Upper lobe of left lung (tissue), 6 donors: ENCODE data around the gene ZNF215. TPM values are rescaled to one million over a fixed set of nuclear protein-coding genes. Genes with fewer than 3 reads are reported as not detected.
A peak's percentile ranks its signal among the peaks of the same experiment; 100 is the strongest.
"Not testable (repeated sequence)": the region's sequence is repeated elsewhere in the genome, so short reads cannot be mapped to it uniquely, and the experiment has no call there.

Experiments used
- ATAC-seq, 2 donors: fragments of 200-7000 bp; cut with Tn5 transposase; one replicate each; pipeline ENCODE4 v1.9.1; 2022; ENCODE audit warnings: mild to moderate bottlenecking in 2 of 2, moderate library complexity in 2 of 2; ENCODE audit not compliant: low FRiP score in 2 of 2
- DNase-seq, 2 donors: peaks; one replicate each; pipeline ENCODE4 v3.0.0-alpha.2; 2019 to 2020
- H3K27ac ChIP-seq, 4 donors: fragments of 200-600 bp; sonication (generic); one replicate each; pipeline ENCODE4 v1.5.1; 2016 to 2019
- H3K27me3 ChIP-seq, 4 donors: fragments of 200-600 bp; sonication (generic); one replicate each; pipeline ENCODE4 v1.5.1; 2017 to 2019
- H3K36me3 ChIP-seq, 4 donors: fragments of 200-600 bp; sonication (generic); one replicate each; pipeline ENCODE4 v1.5.1; 2016 to 2019
- H3K4me1 ChIP-seq, 4 donors: fragments of 200-600 bp; sonication (generic); one replicate each; pipeline ENCODE4 v1.5.1; 2018 to 2019
- H3K4me3 ChIP-seq, 4 donors: fragments of 200-600 bp; sonication (generic); one replicate each; pipeline ENCODE4 v1.5.1; 2017 to 2019; ENCODE audit warnings: mild to moderate bottlenecking in 2 of 4, moderate library complexity in 1 of 4
- H3K9me3 ChIP-seq, 4 donors: fragments of 200-600 bp; sonication (generic); one replicate each; pipeline ENCODE4 v1.5.1; 2018 to 2019
- EP300 ChIP-seq, 4 donors: sonication (generic); formaldehyde crosslinking; IDR thresholded peaks; one replicate each; pipeline ENCODE4 v1.5.1; 2017; ENCODE audit warnings: antibody characterized with exemption in 4 of 4, control low read depth in 2 of 4
- POLR2A ChIP-seq, 4 donors: fragments of 450-650 bp; IDR thresholded peaks; one replicate each; pipeline ENCODE4 v1.5.1; 2016 to 2017; ENCODE audit warnings: antibody characterized with exemption in 4 of 4, mild to moderate bottlenecking in 2 of 4
- POLR2AphosphoS5 ChIP-seq, 2 donors: sonication (generic); formaldehyde crosslinking; IDR thresholded peaks; one replicate each; pipeline ENCODE4 v1.5.1; 2017; ENCODE audit warnings: antibody characterized with exemption in 2 of 2
- WGBS, 2 donors: methylation state at CpG; one replicate each; pipeline ENCODE4 v1.1.5; 2017 to 2018; 5-methylcytosine and 5-hydroxymethylcytosine counted together
- total RNA-seq, 6 donors: library from RNA; depleted of rRNA in 4 of 6; stranded (reverse); fragments of >200 nt in 4 of 6; gene quantifications; one replicate each; pipeline versions ENCODE4 v1.1.0 to v1.2.1, GENCODE V29; 2016 to 2021
- TF ChIP-seq, protein P1 (sequence below), 6 experiments: fragments of 450-650 bp in 4 of 6; fragments of 200-600 bp in 2 of 6; sonication (generic) in 2 of 6; IDR thresholded peaks; one replicate each; pipeline ENCODE4 v1.5.1; 2016 to 2019; ENCODE audit warnings: antibody characterized with exemption in 6 of 6
- donor health status: DM: no; HTN: no; CAD: no; lungs with moderate emphysema.
- donor health status: DM: no; HTN: yes; CAD: no; lungs with severe emphysema.

ZNF215 gene
- total RNA-seq, 6 donors from 2014 or later = 0.55 to 4.0 (median 2.2) TPM

DNA sequence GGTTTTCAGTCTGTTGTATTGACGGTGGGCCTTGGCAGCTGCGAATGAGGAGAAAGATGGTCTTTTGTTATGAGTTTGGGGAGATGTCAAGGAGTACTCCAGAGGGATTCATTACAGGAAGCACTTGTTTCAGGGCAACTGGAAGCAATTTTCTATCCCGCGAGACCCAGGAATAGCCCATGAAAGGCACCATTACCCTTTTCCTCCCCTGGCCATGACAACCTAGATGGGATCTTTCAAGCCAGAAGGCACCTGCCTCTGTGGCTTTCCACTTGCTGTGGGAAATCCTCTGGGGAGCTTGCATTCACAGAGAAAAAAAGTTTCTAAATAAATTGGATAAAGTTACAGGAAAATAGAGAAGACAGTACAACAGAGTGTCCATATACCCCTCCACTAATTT is 2.7 kb downstream of the ZNF215 start:
- no peak overlapping the region for H3K4me3 ChIP-seq
- TF ChIP-seq POLR2AphosphoS5 (IDR thresholded peaks at IDR 0.05) (no peak), EP300 (IDR thresholded peaks at IDR 0.05) (no peak), POLR2A (IDR thresholded peaks at IDR 0.05) (no peak)
- TF ChIP-seq, protein P1, sequence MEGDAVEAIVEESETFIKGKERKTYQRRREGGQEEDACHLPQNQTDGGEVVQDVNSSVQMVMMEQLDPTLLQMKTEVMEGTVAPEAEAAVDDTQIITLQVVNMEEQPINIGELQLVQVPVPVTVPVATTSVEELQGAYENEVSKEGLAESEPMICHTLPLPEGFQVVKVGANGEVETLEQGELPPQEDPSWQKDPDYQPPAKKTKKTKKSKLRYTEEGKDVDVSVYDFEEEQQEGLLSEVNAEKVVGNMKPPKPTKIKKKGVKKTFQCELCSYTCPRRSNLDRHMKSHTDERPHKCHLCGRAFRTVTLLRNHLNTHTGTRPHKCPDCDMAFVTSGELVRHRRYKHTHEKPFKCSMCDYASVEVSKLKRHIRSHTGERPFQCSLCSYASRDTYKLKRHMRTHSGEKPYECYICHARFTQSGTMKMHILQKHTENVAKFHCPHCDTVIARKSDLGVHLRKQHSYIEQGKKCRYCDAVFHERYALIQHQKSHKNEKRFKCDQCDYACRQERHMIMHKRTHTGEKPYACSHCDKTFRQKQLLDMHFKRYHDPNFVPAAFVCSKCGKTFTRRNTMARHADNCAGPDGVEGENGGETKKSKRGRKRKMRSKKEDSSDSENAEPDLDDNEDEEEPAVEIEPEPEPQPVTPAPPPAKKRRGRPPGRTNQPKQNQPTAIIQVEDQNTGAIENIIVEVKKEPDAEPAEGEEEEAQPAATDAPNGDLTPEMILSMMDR (IDR thresholded peaks at IDR 0.05) = no peak
- no peaks in the 10 kb centered on the region for H3K27me3 ChIP-seq
- H3K4me1 ChIP-seq = peaks cover 3 to 16% (median 12%) of the 10 kb centered on the region in 4 donors
- no peaks in the 10 kb centered on the region for H3K36me3 ChIP-seq
- ATAC-seq (no peak), DNase-seq (no peak)
- H3K9me3 ChIP-seq = no peaks in the 10 kb centered on the region
- no peak overlapping the region for H3K27ac ChIP-seq
- WGBS, 2 donors = 43 to 70% methylated on average over 2 to 4 of the region's 4 CpGs

DNA sequence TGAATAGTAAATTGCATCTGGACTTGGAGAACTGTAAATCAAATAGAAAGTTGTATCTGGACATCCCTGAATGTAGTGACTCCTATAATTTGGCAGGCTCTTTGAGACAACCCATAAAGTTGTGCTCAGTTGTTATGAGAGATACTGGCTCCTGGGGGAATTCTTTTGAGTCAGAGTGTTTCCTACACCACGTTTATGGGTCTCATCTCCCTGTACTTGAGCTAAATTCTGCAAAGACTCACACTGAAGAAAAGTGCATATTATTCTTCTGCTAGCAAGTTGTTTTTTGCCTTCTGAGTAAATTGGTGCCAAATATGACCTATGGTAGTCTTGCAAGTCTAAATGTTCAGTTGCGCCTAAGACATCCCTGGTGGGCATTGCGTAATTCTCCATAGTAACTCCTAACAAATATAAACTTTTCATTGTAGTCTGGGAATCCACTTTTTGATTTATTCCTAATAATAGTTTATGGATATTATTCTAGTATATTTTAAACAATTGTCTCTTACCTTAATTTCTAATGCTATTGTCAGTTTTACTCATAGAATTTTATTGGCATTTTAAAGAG is 5.0 kb downstream of the ZNF215 start:
- TF ChIP-seq POLR2AphosphoS5 (IDR thresholded peaks at IDR 0.05) (no peak), POLR2A (IDR thresholded peaks at IDR 0.05) (no peak)
- TF ChIP-seq, protein P1 (IDR thresholded peaks at IDR 0.05) = no peak
- Histone ChIP-seq H3K27ac (no peak overlapping the region), H3K4me3 (no peak overlapping the region), H3K27me3 (no peaks in the 10 kb centered on the region), H3K4me1 (peaks cover 3 to 13% (median 11%) of the 10 kb centered on the region in 4 donors), H3K9me3 (no peaks in the 10 kb centered on the region), H3K36me3 (no peaks in the 10 kb centered on the region)
- ATAC-seq = peak in 1 of 2 donors; percentile 14
- WGBS, 2 donors = 90 to 91% methylated on average over 3 of the region's 3 CpGs
- no peak for DNase-seq

DNA sequence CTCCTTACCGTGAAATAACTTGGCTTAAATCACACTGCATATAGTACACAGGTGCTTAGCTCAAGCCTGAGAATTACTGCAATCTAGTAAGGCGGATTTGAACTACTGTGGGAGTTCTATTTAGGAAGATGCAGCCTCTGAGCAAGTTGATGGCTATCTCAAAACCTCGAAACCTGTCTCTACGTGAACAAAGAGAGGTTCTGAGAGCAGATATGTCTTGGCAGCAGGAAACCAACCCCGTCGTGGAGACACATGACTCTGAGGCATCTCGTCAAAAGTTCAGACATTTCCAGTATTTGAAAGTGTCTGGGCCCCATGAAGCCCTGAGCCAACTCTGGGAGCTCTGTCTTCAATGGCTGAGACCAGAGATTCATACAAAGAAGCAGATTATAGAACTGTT is 5.9 kb downstream of the ZNF215 start:
- Histone ChIP-seq H3K9me3 (no peaks in the 10 kb centered on the region), H3K27ac (no peak overlapping the region), H3K4me1 (peaks cover 3 to 5% (median 4%) of the 10 kb centered on the region in 4 donors), H3K4me3 (no peak overlapping the region), H3K36me3 (no peaks in the 10 kb centered on the region), H3K27me3 (no peaks in the 10 kb centered on the region)
- TF ChIP-seq POLR2AphosphoS5 (IDR thresholded peaks at IDR 0.05) (no peak), EP300 (IDR thresholded peaks at IDR 0.05) (no peak), POLR2A (IDR thresholded peaks at IDR 0.05) (no peak)
- TF ChIP-seq, protein P1 (IDR thresholded peaks at IDR 0.05) = no peak
- ATAC-seq = no peak
- 75 to 79% methylated on average over 7 of the region's 7 CpGs for WGBS, 2 donors
- DNase-seq = no peak

DNA sequence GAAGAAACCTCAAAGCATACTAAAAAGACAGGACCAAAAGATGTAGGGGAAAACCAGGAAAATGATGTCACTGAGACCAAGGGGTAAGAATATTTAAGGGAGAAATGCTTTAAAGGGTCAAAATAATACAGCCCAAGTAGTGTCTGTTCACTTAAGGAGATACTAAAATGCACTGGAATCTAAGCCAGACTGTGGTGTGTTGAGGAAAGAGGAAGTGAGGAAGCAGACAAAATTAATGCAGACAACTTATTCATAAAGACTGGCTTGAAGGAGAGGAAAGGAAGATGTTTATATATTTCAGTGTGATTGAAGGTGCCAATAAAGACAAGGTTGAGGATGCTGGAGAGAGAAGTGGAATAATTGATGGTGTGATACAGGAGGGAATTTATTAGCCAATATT is 15.7 kb downstream of the ZNF215 start:
- Histone ChIP-seq H3K36me3 (no peaks in the 10 kb centered on the region), H3K4me1 (no peaks in the 10 kb centered on the region), H3K27ac (no peak overlapping the region), H3K9me3 (no peaks in the 10 kb centered on the region), H3K27me3 (no peaks in the 10 kb centered on the region), H3K4me3 (no peak overlapping the region)
- TF ChIP-seq, protein P1 (IDR thresholded peaks at IDR 0.05) = no peak
- no peak for TF ChIP-seq POLR2AphosphoS5 (IDR thresholded peaks at IDR 0.05)
- no peak for TF ChIP-seq POLR2A (IDR thresholded peaks at IDR 0.05)
- TF ChIP-seq EP300 (IDR thresholded peaks at IDR 0.05) = no peak
- ATAC-seq (no peak), DNase-seq (no peak)

DNA sequence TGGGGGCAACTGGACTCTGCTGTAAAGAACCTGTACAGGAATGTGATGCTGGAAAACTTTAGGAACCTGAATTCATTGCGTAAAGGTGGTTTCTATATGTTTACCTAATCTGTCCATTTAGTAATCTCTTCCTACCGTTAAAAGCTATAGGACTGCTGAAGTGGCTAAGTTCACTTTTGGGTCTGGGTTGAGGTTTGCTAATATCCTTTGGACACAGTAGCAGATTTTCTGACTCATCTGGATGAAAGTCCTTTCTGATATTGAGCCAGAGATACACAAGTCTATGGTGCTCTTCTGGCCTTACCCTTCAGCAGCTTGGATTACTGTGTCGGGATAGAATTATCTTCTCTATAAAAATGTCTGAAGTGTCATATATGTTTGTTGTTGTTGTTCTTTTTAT is 16.9 kb downstream of the ZNF215 start:
- H3K9me3 ChIP-seq = no peaks in the 10 kb centered on the region
- no peaks in the 10 kb centered on the region for H3K36me3 ChIP-seq
- no peaks in the 10 kb centered on the region for H3K27me3 ChIP-seq
- DNase-seq = no peak
- H3K4me3 ChIP-seq = no peak overlapping the region
- no peak for TF ChIP-seq POLR2AphosphoS5 (IDR thresholded peaks at IDR 0.05)
- TF ChIP-seq, protein P1 (IDR thresholded peaks at IDR 0.05) = no peak
- no peak for TF ChIP-seq POLR2A (IDR thresholded peaks at IDR 0.05)
- TF ChIP-seq EP300 (IDR thresholded peaks at IDR 0.05) = no peak
- no peak for ATAC-seq
- WGBS, 2 donors = 84 to 87% methylated on average over 3 of the region's 3 CpGs
- no peaks in the 10 kb centered on the region for H3K4me1 ChIP-seq
- no peak overlapping the region for H3K27ac ChIP-seq

DNA sequence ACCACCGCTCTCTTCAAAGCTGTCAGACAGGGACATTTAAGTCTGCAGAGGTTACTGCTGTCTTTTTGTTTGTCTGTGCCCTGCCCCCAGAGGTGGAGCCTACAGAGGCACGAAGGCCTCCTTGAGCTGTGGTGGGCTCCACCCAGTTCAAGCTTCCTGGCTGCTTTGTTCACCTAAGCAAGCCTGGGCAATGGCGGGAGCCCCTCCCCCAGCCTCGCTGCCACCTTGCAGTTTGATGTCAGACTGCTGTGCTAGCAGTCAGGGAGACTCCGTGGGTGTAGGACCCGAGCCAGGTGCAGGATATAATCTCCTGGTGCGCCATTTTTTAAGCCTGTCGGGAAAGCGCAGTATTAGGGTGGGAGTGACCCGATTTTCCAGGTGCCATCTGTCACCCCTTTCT is 28.0 kb downstream of the ZNF215 start:
- not testable (repeated sequence) for H3K36me3 ChIP-seq, H3K9me3 ChIP-seq, ATAC-seq, H3K27ac ChIP-seq, H3K4me1 ChIP-seq, H3K4me3 ChIP-seq, H3K27me3 ChIP-seq
- 99% methylated on average over 7 of the region's 10 CpGs; no CpG with 5 or more reads in 1 of the 2 donors for WGBS, 2 donors
- DNase-seq = peak in 1 of 2 donors; percentile 29
